ENCODE data around the gene POU2AF3. TPM values are rescaled to one million over a fixed set of nuclear protein-coding genes. Genes with fewer than 3 reads are reported as not detected.

The POU2AF3 gene
- total and polyA plus RNA-seq, 3 experiments from 2014 or later = not detected

- ChIA-PET CTCF (no interaction called here), POLR2A (no interaction called here)
- H3K27me3 ChIP-seq (ENCODE audit: insufficient read depth, low read length, poor library complexity, severe bottlenecking) = peaks cover 3% of the 10 kb centered on the region
- no peak overlapping the region for H3K4me3 ChIP-seq (ENCODE audit: low read length)
- Mint-ChIP-seq H3K9me3 (no peaks in the 10 kb centered on the region), H3K36me3 (no peaks in the 10 kb centered on the region), H3K27ac (no peak overlapping the region), H3K27me3 (peaks cover 20 to 60% of the 10 kb centered on the region in 2 donors), H3K4me3 (no peak overlapping the region), H3K4me1 (peaks cover 0 to under 1% (median 0%) of the 10 kb centered on the region in 3 donors)
- H3K36me3 ChIP-seq (ENCODE audit: insufficient read depth, low read length) = no peaks in the 10 kb centered on the region
- H3K4me1 ChIP-seq (ENCODE audit: insufficient read depth, low read length) = no peaks in the 10 kb centered on the region
- DNase-seq = no peak
- no peaks in the 10 kb centered on the region for H3K9me3 ChIP-seq (ENCODE audit: low read length)
- H3K27ac ChIP-seq (ENCODE audit: low read depth, low read length) = no peak overlapping the region
Measured at GRCh38 chr11:111303461-111303860, 5.1 kb downstream of the POU2AF3 start.

DNA sequence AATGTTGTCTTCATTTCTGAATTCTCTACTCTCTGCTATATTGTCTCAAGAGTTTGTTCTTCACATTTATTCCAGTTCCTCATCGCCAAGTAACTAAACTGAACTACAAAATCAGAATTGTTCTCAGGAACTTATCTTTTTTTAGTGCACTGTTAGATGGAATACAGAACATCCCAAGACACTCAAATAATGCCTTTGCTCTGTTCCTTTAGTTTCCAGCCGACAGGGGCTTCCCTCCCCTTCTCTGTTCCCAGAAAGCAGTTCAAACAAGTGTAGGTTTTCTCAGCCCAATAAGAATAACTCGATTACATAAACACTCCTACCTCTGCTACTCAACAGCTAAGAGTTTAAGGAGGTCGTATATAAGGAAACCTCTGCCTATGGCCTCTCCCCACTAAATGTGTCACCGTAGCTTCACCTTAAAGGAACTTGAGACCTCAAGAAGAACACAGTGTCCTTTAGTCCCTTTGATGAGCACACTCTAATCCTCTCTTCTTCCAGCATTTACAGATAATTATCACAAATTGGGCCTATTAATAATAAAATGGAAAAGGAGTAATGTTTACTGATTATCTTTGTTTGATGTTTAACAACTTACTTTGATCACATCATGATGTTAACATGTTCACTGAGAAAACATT is 6.9 kb downstream of the POU2AF3 start:
- H3K9me3 ChIP-seq (ENCODE audit: low read length) = no peaks in the 10 kb centered on the region
- H3K27me3 ChIP-seq (ENCODE audit: insufficient read depth, low read length, poor library complexity, severe bottlenecking) = peaks cover under 1% of the 10 kb centered on the region
- CTCF ChIA-PET = no interaction called here
- peaks cover 17 to 60% of the 10 kb centered on the region in 2 donors for H3K27me3 Mint-ChIP-seq
- no peak for DNase-seq
- no peaks in the 10 kb centered on the region for H3K4me1 ChIP-seq (ENCODE audit: insufficient read depth, low read length)
- H3K4me1 Mint-ChIP-seq = no peaks in the 10 kb centered on the region
- H3K36me3 ChIP-seq (ENCODE audit: insufficient read depth, low read length) = no peaks in the 10 kb centered on the region
- no peak overlapping the region for H3K27ac ChIP-seq (ENCODE audit: low read depth, low read length)
- H3K4me3 Mint-ChIP-seq = no peak overlapping the region
- no peak overlapping the region for H3K27ac Mint-ChIP-seq
- no peak overlapping the region for H3K4me3 ChIP-seq (ENCODE audit: low read length)
- POLR2A ChIA-PET = no interaction called here
- no peaks in the 10 kb centered on the region for H3K9me3 Mint-ChIP-seq
- H3K36me3 Mint-ChIP-seq = no peaks in the 10 kb centered on the region

GRCh38 chr11:111305876-111306275 is 7.5 kb downstream of the POU2AF3 start:
- no peak overlapping the region for H3K27ac Mint-ChIP-seq
- Histone ChIP-seq H3K36me3 (ENCODE audit: insufficient read depth, low read length) (no peaks in the 10 kb centered on the region), H3K27ac (ENCODE audit: low read depth, low read length) (no peak overlapping the region), H3K4me3 (ENCODE audit: low read length) (no peak overlapping the region), H3K27me3 (ENCODE audit: insufficient read depth, low read length, poor library complexity, severe bottlenecking) (no peaks in the 10 kb centered on the region), H3K4me1 (ENCODE audit: insufficient read depth, low read length) (no peaks in the 10 kb centered on the region), H3K9me3 (ENCODE audit: low read length) (no peaks in the 10 kb centered on the region)
- peaks cover 13 to 59% of the 10 kb centered on the region in 2 donors for H3K27me3 Mint-ChIP-seq
- H3K36me3 Mint-ChIP-seq = no peaks in the 10 kb centered on the region
- H3K4me3 Mint-ChIP-seq = no peak overlapping the region
- H3K9me3 Mint-ChIP-seq = no peaks in the 10 kb centered on the region
- POLR2A ChIA-PET = no interaction called here
- DNase-seq = no peak
- no peaks in the 10 kb centered on the region for H3K4me1 Mint-ChIP-seq
- CTCF ChIA-PET = no interaction called here

DNA sequence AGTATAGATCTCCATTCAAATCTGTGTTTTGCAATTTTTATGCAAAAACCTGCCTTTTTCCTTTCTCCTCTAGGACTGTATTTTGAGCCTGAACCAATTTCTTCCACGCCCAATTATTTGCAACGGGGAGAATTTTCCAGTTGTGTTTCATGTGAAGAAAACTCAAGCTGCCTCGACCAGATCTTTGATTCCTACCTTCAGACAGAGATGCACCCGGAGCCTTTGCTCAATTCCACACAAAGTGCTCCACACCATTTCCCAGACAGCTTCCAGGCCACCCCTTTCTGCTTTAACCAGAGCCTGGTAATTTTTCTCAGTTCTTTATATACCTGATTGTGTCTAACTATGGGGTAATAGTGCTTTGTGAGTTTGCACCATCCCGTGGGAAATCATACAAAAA is 8.0 kb downstream of the POU2AF3 start:
- H3K27ac ChIP-seq (ENCODE audit: low read depth, low read length) = no peak overlapping the region
- Mint-ChIP-seq H3K4me1 (no peaks in the 10 kb centered on the region), H3K27ac (no peak overlapping the region), H3K4me3 (no peak overlapping the region), H3K36me3 (no peaks in the 10 kb centered on the region), H3K9me3 (no peaks in the 10 kb centered on the region), H3K27me3 (peaks cover 8 to 55% of the 10 kb centered on the region in 2 donors)
- no peaks in the 10 kb centered on the region for H3K9me3 ChIP-seq (ENCODE audit: low read length)
- CTCF ChIA-PET = no interaction called here
- DNase-seq = no peak
- no peaks in the 10 kb centered on the region for H3K36me3 ChIP-seq (ENCODE audit: insufficient read depth, low read length)
- H3K4me3 ChIP-seq (ENCODE audit: low read length) = no peak overlapping the region
- POLR2A ChIA-PET = no interaction called here
- no peaks in the 10 kb centered on the region for H3K4me1 ChIP-seq (ENCODE audit: insufficient read depth, low read length)
- no peaks in the 10 kb centered on the region for H3K27me3 ChIP-seq (ENCODE audit: insufficient read depth, low read length, poor library complexity, severe bottlenecking)

DNA sequence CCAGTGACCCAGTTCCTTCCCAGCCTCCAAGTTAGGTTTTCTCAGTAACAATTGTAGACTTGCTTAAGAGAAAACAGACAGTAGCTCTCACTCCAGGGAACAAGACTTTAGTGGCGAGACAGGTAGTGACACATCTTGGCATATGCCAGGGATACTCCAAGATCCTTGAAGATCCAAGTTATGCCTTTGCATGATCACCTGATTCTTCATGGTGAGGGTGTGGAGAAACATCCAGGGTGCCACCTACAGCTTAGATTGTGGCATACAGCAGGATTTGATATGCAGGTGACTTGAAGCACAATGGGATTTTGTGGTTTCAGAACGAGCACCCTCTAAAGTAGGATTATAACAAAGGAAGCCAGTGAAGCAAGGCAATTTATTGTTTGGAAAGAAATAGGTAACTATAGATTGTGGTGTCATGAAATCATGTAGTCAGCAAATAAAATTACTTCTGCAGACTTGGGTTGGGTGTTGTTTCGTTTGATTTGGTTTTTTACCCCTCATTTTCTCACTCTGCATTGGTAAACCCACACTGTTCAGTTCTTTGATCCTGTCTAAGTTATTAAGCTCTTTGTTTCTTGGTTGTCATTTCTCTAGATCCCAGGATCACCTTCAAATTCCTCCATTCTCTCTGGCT is 9.2 kb downstream of the POU2AF3 start:
- H3K4me1 Mint-ChIP-seq = no peaks in the 10 kb centered on the region
- no peaks in the 10 kb centered on the region for H3K36me3 Mint-ChIP-seq
- no peak for DNase-seq
- Histone ChIP-seq H3K4me3 (ENCODE audit: low read length) (no peak overlapping the region), H3K4me1 (ENCODE audit: insufficient read depth, low read length) (no peaks in the 10 kb centered on the region), H3K27me3 (ENCODE audit: insufficient read depth, low read length, poor library complexity, severe bottlenecking) (no peaks in the 10 kb centered on the region), H3K36me3 (ENCODE audit: insufficient read depth, low read length) (no peaks in the 10 kb centered on the region), H3K27ac (ENCODE audit: low read depth, low read length) (no peak overlapping the region), H3K9me3 (ENCODE audit: low read length) (no peaks in the 10 kb centered on the region)
- H3K27me3 Mint-ChIP-seq = peaks cover 10 to 52% of the 10 kb centered on the region in 2 donors
- no peak overlapping the region for H3K4me3 Mint-ChIP-seq
- ChIA-PET POLR2A (no interaction called here), CTCF (no interaction called here)
- H3K27ac Mint-ChIP-seq = no peak overlapping the region
- no peaks in the 10 kb centered on the region for H3K9me3 Mint-ChIP-seq

DNA sequence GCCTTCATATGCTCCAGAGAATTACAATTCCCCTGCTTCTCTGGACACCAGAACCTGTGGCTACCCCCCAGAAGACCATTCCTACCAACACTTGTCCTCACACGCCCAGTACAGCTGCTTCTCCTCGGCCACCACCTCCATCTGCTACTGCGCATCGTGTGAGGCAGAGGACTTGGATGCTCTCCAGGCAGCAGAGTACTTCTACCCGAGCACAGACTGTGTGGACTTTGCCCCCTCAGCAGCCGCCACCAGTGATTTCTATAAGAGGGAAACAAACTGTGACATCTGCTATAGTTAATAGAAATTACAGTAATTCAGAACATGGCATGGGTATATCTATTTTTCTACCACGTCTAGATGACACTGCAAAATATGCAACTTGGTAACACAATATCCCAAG is 9.8 kb downstream of the POU2AF3 start:
- no peaks in the 10 kb centered on the region for H3K9me3 ChIP-seq (ENCODE audit: low read length)
- no peak for DNase-seq
- ChIA-PET CTCF (no interaction called here), POLR2A (no interaction called here)
- Mint-ChIP-seq H3K9me3 (peaks cover 0 to 1% (median 0%) of the 10 kb centered on the region in 5 donors), H3K4me1 (no peaks in the 10 kb centered on the region), H3K27me3 (peaks cover 10 to 47% of the 10 kb centered on the region in 2 donors), H3K27ac (no peak overlapping the region), H3K4me3 (no peak overlapping the region), H3K36me3 (no peaks in the 10 kb centered on the region)
- H3K27ac ChIP-seq (ENCODE audit: low read depth, low read length) = no peak overlapping the region
- no peak overlapping the region for H3K4me3 ChIP-seq (ENCODE audit: low read length)
- no peaks in the 10 kb centered on the region for H3K27me3 ChIP-seq (ENCODE audit: insufficient read depth, low read length, poor library complexity, severe bottlenecking)
- H3K36me3 ChIP-seq (ENCODE audit: insufficient read depth, low read length) = no peaks in the 10 kb centered on the region
- H3K4me1 ChIP-seq (ENCODE audit: insufficient read depth, low read length) = no peaks in the 10 kb centered on the region

DNA sequence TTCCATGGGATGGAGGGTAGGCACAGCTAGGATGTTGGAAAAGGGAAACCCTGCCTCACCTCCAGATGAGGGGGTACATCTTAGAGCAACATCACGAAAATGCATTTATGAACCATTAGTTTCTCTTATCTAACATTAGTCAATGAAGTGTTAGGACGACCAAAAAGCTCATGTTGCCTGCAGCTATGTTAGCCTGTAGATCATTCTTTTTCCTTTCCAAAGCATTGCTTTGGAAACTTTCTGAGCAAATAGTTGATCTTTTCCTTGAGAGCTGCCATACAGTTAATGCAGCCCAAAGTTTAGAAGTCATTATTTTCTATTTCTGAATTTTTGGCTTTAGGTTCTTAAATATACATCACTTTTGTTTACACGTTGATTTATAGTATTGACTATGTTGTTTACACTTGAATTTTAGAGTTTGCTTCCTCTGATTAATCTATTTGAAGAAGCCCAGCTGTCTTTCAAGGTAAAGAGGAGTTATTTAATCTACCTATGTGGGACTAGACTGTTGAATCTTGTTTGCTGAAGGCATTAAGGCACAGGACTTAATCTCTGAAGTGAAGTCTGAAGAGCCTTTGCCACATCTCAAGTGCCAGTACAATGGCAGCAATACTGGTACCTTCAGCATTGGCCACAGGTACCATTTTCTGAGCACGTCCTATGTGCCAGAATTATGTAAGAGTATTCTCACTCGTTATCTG is 11.0 kb downstream of the POU2AF3 start:
- H3K27me3 ChIP-seq (ENCODE audit: insufficient read depth, low read length, poor library complexity, severe bottlenecking) = no peaks in the 10 kb centered on the region
- H3K27me3 Mint-ChIP-seq = peaks cover 10 to 43% of the 10 kb centered on the region in 2 donors
- peaks cover 0 to 6% (median 0%) of the 10 kb centered on the region in 5 donors for H3K9me3 Mint-ChIP-seq
- H3K36me3 Mint-ChIP-seq = no peaks in the 10 kb centered on the region
- no peak overlapping the region for H3K27ac Mint-ChIP-seq
- DNase-seq = no peak
- no peaks in the 10 kb centered on the region for H3K4me1 Mint-ChIP-seq
- H3K36me3 ChIP-seq (ENCODE audit: insufficient read depth, low read length) = no peaks in the 10 kb centered on the region
- H3K9me3 ChIP-seq (ENCODE audit: low read length) = no peaks in the 10 kb centered on the region
- no peak overlapping the region for H3K4me3 ChIP-seq (ENCODE audit: low read length)
- H3K4me1 ChIP-seq (ENCODE audit: insufficient read depth, low read length) = no peaks in the 10 kb centered on the region
- POLR2A ChIA-PET = no interaction called here
- H3K4me3 Mint-ChIP-seq = no peak overlapping the region
- CTCF ChIA-PET = no interaction called here
- H3K27ac ChIP-seq (ENCODE audit: low read depth, low read length) = no peak overlapping the region

GRCh38 chr11:111310088-111310487 is 11.7 kb downstream of the POU2AF3 start:
- H3K4me3 ChIP-seq (ENCODE audit: low read length) = no peak overlapping the region
- CTCF ChIA-PET = no interaction called here
- H3K27ac Mint-ChIP-seq = no peak overlapping the region
- no peak overlapping the region for H3K27ac ChIP-seq (ENCODE audit: low read depth, low read length)
- H3K27me3 ChIP-seq (ENCODE audit: insufficient read depth, low read length, poor library complexity, severe bottlenecking) = no peaks in the 10 kb centered on the region
- H3K36me3 ChIP-seq (ENCODE audit: insufficient read depth, low read length) = no peaks in the 10 kb centered on the region
- no peaks in the 10 kb centered on the region for H3K4me1 Mint-ChIP-seq
- H3K4me1 ChIP-seq (ENCODE audit: insufficient read depth, low read length) = no peaks in the 10 kb centered on the region
- POLR2A ChIA-PET = no interaction called here
- H3K36me3 Mint-ChIP-seq = no peaks in the 10 kb centered on the region
- DNase-seq = no peak
- no peak overlapping the region for H3K4me3 Mint-ChIP-seq
- no peaks in the 10 kb centered on the region for H3K9me3 ChIP-seq (ENCODE audit: low read length)
- peaks cover 8 to 43% of the 10 kb centered on the region in 2 donors for H3K27me3 Mint-ChIP-seq
- peaks cover 0 to 8% (median 0%) of the 10 kb centered on the region in 5 donors for H3K9me3 Mint-ChIP-seq
